IPS-20b (cell line): ENCODE measurements around the gene MAB21L2.
"Not testable (repeated sequence)": the region's sequence is repeated elsewhere in the genome, so short reads cannot be mapped to it uniquely, and the experiment has no call there.

Experiments used
- H3K27ac ChIP-seq: one replicate; pipeline ENCODE4 v1.5.1; 2013; ENCODE audit warnings: low read length
- H3K27me3 ChIP-seq: 2 replicates; pipeline ENCODE4 v1.6.1; 2013; ENCODE audit warnings: mild to moderate bottlenecking, low read length, inconsistent platforms; ENCODE audit not compliant: insufficient read depth
- H3K36me3 ChIP-seq: 2 replicates; pipeline ENCODE4 v1.6.1; 2013; ENCODE audit warnings: low read depth, mild to moderate bottlenecking, inconsistent platforms, low read length, moderate library complexity; ENCODE audit not compliant: insufficient read depth
- H3K4me1 ChIP-seq: 2 replicates; pipeline ENCODE4 v1.6.1; 2013; ENCODE audit warnings: mild to moderate bottlenecking, control low read depth, inconsistent platforms, low read length, moderate library complexity; ENCODE audit not compliant: insufficient read depth
- H3K4me3 ChIP-seq: 2 replicates; pipeline ENCODE4 v1.5.1; 2013; ENCODE audit warnings: mild to moderate bottlenecking, low read length, inconsistent platforms
- H3K9ac ChIP-seq: 2 replicates; pipeline ENCODE4 v1.6.1; 2013; ENCODE audit warnings: low read depth, mild to moderate bottlenecking, inconsistent platforms, low read length, moderate library complexity
- H3K9me3 ChIP-seq: 2 replicates; pipeline ENCODE4 v1.6.1; 2013; ENCODE audit warnings: mild to moderate bottlenecking, low read depth, low read length, inconsistent platforms; ENCODE audit not compliant: insufficient read depth

The MAB21L2 gene

GRCh38 chr4:150561143-150561737, 20.7 kb upstream of the MAB21L2 start:
- no peak overlapping the region for H3K27ac ChIP-seq
- H3K4me1 ChIP-seq = no peaks in the 10 kb centered on the region

GRCh38 chr4:150562250-150562649, 19.7 kb upstream of the MAB21L2 start:
- no peaks in the 10 kb centered on the region for H3K36me3 ChIP-seq
- no peaks in the 10 kb centered on the region for H3K4me1 ChIP-seq
- no peak overlapping the region for H3K9ac ChIP-seq
- no peak overlapping the region for H3K27ac ChIP-seq
- no peaks in the 10 kb centered on the region for H3K9me3 ChIP-seq
- H3K4me3 ChIP-seq = no peak overlapping the region
- no peaks in the 10 kb centered on the region for H3K27me3 ChIP-seq

More at GRCh38 chr4:150561143-150561737, 20.7 kb upstream of the MAB21L2 start:
- Histone ChIP-seq H3K36me3 (no peaks in the 10 kb centered on the region), H3K9ac (no peak overlapping the region), H3K4me3 (no peak overlapping the region), H3K27me3 (no peaks in the 10 kb centered on the region), H3K9me3 (no peaks in the 10 kb centered on the region)

GRCh38 chr4:150562751-150563150, 19.2 kb upstream of the MAB21L2 start:
- H3K9me3 ChIP-seq = no peaks in the 10 kb centered on the region
- no peaks in the 10 kb centered on the region for H3K27me3 ChIP-seq
- H3K27ac ChIP-seq = no peak overlapping the region
- no peaks in the 10 kb centered on the region for H3K36me3 ChIP-seq
- H3K4me3 ChIP-seq = no peak overlapping the region
- no peak overlapping the region for H3K9ac ChIP-seq
- H3K4me1 ChIP-seq = no peaks in the 10 kb centered on the region

- not testable (repeated sequence) for H3K9ac ChIP-seq, H3K36me3 ChIP-seq, H3K4me1 ChIP-seq, H3K4me3 ChIP-seq, H3K9me3 ChIP-seq, H3K27ac ChIP-seq, H3K27me3 ChIP-seq
Measured at GRCh38 chr4:150564967-150565366, 17.0 kb upstream of the MAB21L2 start.

- no peaks in the 10 kb centered on the region for H3K27me3 ChIP-seq
- H3K27ac ChIP-seq = no peak overlapping the region
- no peaks in the 10 kb centered on the region for H3K36me3 ChIP-seq
- H3K9me3 ChIP-seq = no peaks in the 10 kb centered on the region
- H3K4me1 ChIP-seq = no peaks in the 10 kb centered on the region
- H3K9ac ChIP-seq = no peak overlapping the region
- H3K4me3 ChIP-seq = no peak overlapping the region
Measured at GRCh38 chr4:150567070-150567469, 14.9 kb upstream of the MAB21L2 start.

GRCh38 chr4:150569384-150569987, 12.5 kb upstream of the MAB21L2 start:
- H3K9ac ChIP-seq = no peak overlapping the region
- no peaks in the 10 kb centered on the region for H3K27me3 ChIP-seq
- no peaks in the 10 kb centered on the region for H3K36me3 ChIP-seq
- H3K4me1 ChIP-seq = no peaks in the 10 kb centered on the region
- no peaks in the 10 kb centered on the region for H3K9me3 ChIP-seq
- no peak overlapping the region for H3K4me3 ChIP-seq
- no peak overlapping the region for H3K27ac ChIP-seq

GRCh38 chr4:150569998-150570535, 11.9 kb upstream of the MAB21L2 start:
- Histone ChIP-seq H3K4me3 (no peak overlapping the region), H3K4me1 (no peaks in the 10 kb centered on the region), H3K9ac (no peak overlapping the region), H3K27ac (no peak overlapping the region), H3K9me3 (no peaks in the 10 kb centered on the region), H3K27me3 (no peaks in the 10 kb centered on the region), H3K36me3 (no peaks in the 10 kb centered on the region)

- H3K4me3 ChIP-seq = no peak overlapping the region
- H3K27ac ChIP-seq = no peak overlapping the region
- H3K36me3 ChIP-seq = no peaks in the 10 kb centered on the region
- no peak overlapping the region for H3K9ac ChIP-seq
- no peaks in the 10 kb centered on the region for H3K4me1 ChIP-seq
- no peaks in the 10 kb centered on the region for H3K27me3 ChIP-seq
- no peaks in the 10 kb centered on the region for H3K9me3 ChIP-seq
Measured at GRCh38 chr4:150570862-150571261, 11.1 kb upstream of the MAB21L2 start.

GRCh38 chr4:150572704-150573504, 9.0 kb upstream of the MAB21L2 start:
- Histone ChIP-seq H3K4me1 (no peaks in the 10 kb centered on the region), H3K9ac (no peak overlapping the region), H3K4me3 (no peak overlapping the region), H3K36me3 (no peaks in the 10 kb centered on the region), H3K27me3 (peaks cover 2% of the 10 kb centered on the region; the same call in 1 of the 2 replicates), H3K27ac (no peak overlapping the region), H3K9me3 (no peaks in the 10 kb centered on the region)

- H3K9me3 ChIP-seq = no peaks in the 10 kb centered on the region
- peaks cover 1% of the 10 kb centered on the region; the same call in 1 of the 2 replicates for H3K4me1 ChIP-seq
- H3K4me3 ChIP-seq = no peak overlapping the region
- no peak overlapping the region for H3K27ac ChIP-seq
- no peaks in the 10 kb centered on the region for H3K36me3 ChIP-seq
- no peak overlapping the region for H3K9ac ChIP-seq
- peaks cover 7% of the 10 kb centered on the region for H3K27me3 ChIP-seq
Measured at GRCh38 chr4:150573534-150573933, 8.4 kb upstream of the MAB21L2 start.

GRCh38 chr4:150574678-150575077, 7.3 kb upstream of the MAB21L2 start:
- Histone ChIP-seq H3K9me3 (no peaks in the 10 kb centered on the region), H3K4me3 (no peak overlapping the region), H3K4me1 (peaks cover 6% of the 10 kb centered on the region; the same call in 1 of the 2 replicates), H3K36me3 (no peaks in the 10 kb centered on the region), H3K27me3 (peaks cover 18% of the 10 kb centered on the region), H3K27ac (no peak overlapping the region), H3K9ac (no peak overlapping the region)
